Measurements from ENCODE around the gene LIMK1. TPM values are rescaled to one million over a fixed set of nuclear protein-coding genes. Genes with fewer than 3 reads are reported as not detected.

LIMK1 gene
- total RNA-seq, 2 donors from 2014 or later: 48.4 to 52.9 TPM

DNA sequence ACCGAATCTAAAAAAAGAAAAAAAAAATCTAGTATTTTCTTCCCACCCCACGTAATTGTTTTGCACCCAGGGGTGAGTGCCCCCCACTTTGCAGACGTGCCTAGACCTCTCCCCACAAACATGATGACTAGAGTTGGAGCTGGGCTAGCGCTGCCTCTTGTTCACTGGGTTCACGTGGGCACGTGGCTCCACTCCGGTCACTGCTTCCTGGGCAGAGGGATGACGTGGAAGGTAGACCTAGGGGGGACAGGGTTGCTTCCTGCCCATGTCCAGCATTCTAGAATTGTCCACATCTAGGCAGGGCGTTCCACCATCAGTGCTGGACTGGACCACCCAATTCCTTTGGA lies 861 bp upstream of the LIMK1 start:
- no peaks in the 10 kb centered on the region for H3K36me3 Mint-ChIP-seq
- no peak overlapping the region for H3K27ac Mint-ChIP-seq
- no peaks in the 10 kb centered on the region for H3K27me3 Mint-ChIP-seq
- no peak overlapping the region for H3K4me3 Mint-ChIP-seq
- H3K4me1 Mint-ChIP-seq (ENCODE audit: low read depth in 2 of 2): peaks cover 0 to 10% of the 10 kb centered on the region in 2 donors
- no peak for ATAC-seq
- H3K9me3 Mint-ChIP-seq: no peaks in the 10 kb centered on the region
- DNase-seq (ENCODE audit: low spot score): no peak

DNA sequence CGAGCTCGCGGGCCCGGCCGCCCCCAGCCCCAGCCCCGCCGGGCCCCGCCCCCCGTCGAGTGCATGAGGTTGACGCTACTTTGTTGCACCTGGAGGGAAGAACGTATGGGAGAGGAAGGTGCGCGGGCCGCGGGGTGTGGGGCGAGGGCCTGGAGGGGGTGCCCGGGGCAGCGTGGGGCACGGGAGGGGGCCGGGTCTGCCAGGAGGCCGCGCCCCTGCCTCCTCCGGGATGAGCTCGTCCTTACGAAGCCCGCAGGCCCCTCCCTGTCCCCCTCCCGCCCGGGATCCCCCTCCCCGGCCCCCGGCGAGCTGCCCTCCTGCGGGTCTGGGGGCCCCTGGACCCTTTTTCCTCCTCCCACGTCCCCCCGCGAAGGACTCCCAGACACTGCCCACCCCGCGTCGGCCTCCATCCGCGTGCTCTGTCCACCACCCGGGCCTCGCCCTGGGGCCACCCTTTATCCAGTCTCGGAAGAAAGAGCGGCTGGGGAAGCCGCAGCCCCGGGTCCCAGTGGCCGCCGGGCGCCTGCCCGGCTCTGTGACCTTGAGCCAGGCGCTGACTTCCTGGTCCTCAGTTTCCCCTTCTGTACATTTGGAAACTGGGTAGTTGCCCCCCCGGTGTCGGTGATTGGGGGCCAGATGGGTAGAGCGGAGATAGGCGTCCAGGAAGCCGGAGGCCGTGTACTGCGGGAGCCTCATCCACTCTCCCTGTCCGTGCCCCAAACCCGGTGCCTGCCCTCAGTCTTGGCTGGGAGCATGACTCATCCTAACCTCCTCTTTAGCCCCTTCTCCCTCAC lies 521 bp downstream of the LIMK1 start:
- no peaks in the 10 kb centered on the region for H3K36me3 Mint-ChIP-seq
- DNase-seq (ENCODE audit: low spot score): no peak
- H3K4me1 Mint-ChIP-seq (ENCODE audit: low read depth in 2 of 2): peaks cover 0 to 10% of the 10 kb centered on the region in 2 donors
- no peaks in the 10 kb centered on the region for H3K27me3 Mint-ChIP-seq
- H3K27ac Mint-ChIP-seq: peak overlapping the region; percentile 71 to 93
- ATAC-seq: peak; percentile 1 to 64
- H3K9me3 Mint-ChIP-seq: no peaks in the 10 kb centered on the region
- H3K4me3 Mint-ChIP-seq: peak overlapping the region; percentile 82

DNA sequence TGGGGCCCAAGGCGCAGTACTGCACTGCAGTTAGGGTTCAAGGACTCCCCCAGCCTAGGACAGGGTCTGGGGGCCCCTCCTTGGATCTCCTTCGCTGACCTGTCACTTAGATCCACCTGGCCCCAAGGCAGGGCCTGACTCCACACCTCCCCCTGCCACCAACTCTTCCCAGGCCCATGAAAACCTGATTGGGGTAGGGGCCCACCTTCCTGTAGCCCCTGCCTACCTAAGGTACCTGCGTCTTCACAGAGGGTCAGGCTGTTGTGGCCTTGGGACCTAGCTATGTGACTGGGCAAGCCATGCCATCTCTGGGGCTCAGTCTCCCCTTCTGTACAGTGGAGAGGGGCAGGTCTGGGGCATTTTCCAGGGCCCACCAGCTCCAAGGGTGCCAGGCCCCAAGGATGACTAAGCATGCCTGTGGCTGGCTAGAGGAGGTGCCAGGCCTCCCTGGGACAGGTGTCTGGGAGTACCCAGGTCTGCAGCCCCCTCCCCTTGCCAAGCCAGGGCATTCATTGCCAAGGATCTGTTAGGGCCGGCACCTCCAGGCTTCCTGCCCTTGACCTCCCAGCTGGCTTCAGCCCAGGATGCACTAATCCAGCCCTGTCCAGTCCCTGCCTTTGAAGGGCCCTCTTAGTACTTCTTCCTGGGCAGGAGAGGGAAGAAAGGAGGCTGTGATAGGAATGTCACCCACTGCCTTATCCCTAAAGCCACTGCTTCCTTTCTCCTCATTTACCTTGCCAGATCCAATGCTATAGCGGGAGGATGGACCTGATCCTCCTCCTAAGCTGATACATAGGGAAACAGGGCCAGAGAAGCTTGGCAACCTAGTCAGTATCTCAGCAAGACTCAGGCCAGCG lies 1.3 kb downstream of the LIMK1 start:
- peak overlapping the region; percentile 82 for H3K4me3 Mint-ChIP-seq
- H3K27me3 Mint-ChIP-seq: no peaks in the 10 kb centered on the region
- H3K4me1 Mint-ChIP-seq (ENCODE audit: low read depth in 2 of 2): peaks cover 0 to 13% of the 10 kb centered on the region in 2 donors
- ATAC-seq: no peak
- DNase-seq (ENCODE audit: low spot score): no peak
- H3K27ac Mint-ChIP-seq: peak overlapping the region; percentile 71 to 93
- no peaks in the 10 kb centered on the region for H3K36me3 Mint-ChIP-seq
- no peaks in the 10 kb centered on the region for H3K9me3 Mint-ChIP-seq

DNA sequence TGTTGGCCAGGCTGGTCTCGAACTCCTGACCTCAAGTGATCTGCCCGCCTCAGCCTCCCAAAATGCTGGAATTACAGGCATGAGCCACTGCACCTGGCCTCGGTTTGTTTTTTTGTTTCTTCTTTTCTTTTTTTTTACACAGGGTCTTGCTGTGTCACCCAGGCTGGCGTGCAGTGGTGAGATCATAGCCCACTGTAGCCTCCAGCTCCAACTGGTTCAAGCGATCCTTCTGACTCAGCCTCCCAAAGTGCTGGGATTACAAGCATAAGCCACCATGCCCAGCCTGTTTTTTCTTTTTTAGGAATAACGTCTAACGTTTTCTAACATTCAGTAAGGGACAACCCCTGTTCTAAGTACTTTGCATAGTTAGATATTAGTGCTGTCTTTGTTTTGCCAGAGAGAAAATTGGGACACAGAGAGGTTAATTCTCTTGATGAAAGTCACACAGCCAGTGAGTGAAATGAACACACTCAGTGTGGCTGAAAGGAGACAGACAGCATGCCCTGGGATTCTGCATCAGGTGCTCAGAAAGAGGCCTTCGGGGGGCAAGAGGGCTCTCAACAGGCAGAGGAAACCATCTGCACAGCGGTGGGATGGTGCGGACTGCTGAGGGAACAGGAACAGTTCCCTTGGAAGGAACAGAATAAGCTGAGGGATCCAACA lies 4.3 kb downstream of the LIMK1 start:
- ATAC-seq: no peak
- no peaks in the 10 kb centered on the region for H3K36me3 Mint-ChIP-seq
- peaks cover 4 to 20% of the 10 kb centered on the region in 2 donors for H3K4me1 Mint-ChIP-seq (ENCODE audit: low read depth in 2 of 2)

DNA sequence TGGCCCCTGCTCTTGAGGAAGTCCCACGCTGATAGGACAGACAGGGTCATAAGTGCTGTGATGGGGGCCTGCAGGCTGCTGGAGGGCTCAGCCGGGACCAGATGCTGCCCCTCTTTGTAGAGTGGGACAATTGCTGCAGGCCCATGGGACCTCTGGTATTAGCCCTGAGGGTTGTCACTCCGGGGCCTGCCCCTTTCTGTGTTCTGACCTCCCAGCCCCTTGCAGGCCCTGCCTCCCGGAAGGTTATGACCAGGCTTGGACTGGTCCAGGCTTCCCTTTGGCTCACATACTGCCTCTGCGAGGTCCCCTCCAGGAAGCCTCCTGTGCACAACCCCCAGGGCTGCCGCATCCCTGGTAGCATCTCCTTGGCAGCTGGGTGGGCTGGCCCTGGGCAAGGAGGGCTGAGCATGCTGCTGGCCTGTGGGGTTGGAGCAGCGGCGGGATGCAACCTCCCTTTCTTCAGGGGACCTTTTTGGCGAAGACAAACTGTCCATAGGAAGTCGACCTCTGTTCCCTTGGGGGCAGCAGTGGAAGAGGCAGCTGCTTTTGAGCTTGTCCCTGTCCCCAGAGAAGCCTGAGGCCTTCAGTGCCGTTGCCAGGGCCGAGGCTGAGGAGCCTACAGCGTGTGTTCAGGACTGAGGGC lies 8.8 kb downstream of the LIMK1 start:
- H3K9me3 Mint-ChIP-seq: no peaks in the 10 kb centered on the region
- H3K4me1 Mint-ChIP-seq (ENCODE audit: low read depth in 2 of 2): peaks cover 4 to 25% of the 10 kb centered on the region in 2 donors
- H3K27ac Mint-ChIP-seq: peak overlapping the region; percentile 94 to 95
- DNase-seq (ENCODE audit: low spot score) (no peak), ATAC-seq (no peak)
- H3K36me3 Mint-ChIP-seq: no peaks in the 10 kb centered on the region
- H3K27me3 Mint-ChIP-seq: no peaks in the 10 kb centered on the region
- H3K4me3 Mint-ChIP-seq: peak overlapping the region; percentile 79

More for the DNA sequence above, 4.3 kb downstream of the LIMK1 start:
- no peak overlapping the region for H3K4me3 Mint-ChIP-seq
- no peak for DNase-seq (ENCODE audit: low spot score)
- H3K27me3 Mint-ChIP-seq: no peaks in the 10 kb centered on the region
- no peak overlapping the region for H3K27ac Mint-ChIP-seq
- H3K9me3 Mint-ChIP-seq: no peaks in the 10 kb centered on the region

DNA sequence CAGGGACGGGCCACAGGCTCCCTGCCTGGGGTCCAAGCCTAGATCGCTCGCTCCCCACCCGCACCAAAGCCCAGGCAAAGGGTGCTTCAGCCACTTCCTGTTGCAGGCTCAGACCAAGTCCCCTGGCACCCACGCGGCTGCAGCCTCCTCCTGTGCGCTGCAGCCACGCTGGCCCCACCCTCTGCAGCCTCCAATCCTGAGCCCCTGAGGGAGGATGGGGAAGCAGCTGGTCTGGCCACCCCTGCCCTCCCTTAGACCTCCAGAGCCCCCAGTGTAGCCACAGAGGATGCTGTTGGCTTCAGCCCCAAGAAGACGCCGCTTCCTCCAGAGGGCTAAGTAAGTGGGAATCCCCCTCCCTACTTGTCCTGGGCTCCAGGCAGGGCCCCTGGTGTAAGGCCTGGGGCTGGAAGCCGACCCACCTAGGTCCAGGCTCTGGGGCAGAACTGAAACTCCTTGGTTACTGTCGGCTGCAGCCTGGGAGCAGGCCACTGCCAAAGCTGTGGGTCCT lies 9.4 kb downstream of the LIMK1 start:
- peaks cover 4 to 28% of the 10 kb centered on the region in 2 donors for H3K4me1 Mint-ChIP-seq (ENCODE audit: low read depth in 2 of 2)
- peak; percentile 85 for DNase-seq (ENCODE audit: low spot score)
- peaks cover 4% of the 10 kb centered on the region for H3K36me3 Mint-ChIP-seq
- ATAC-seq: peak; percentile 57 to 69
- H3K9me3 Mint-ChIP-seq: no peaks in the 10 kb centered on the region
- H3K27me3 Mint-ChIP-seq: no peaks in the 10 kb centered on the region
- peak overlapping the region; percentile 79 for H3K4me3 Mint-ChIP-seq
- H3K27ac Mint-ChIP-seq: peak overlapping the region; percentile 94 to 95

DNA sequence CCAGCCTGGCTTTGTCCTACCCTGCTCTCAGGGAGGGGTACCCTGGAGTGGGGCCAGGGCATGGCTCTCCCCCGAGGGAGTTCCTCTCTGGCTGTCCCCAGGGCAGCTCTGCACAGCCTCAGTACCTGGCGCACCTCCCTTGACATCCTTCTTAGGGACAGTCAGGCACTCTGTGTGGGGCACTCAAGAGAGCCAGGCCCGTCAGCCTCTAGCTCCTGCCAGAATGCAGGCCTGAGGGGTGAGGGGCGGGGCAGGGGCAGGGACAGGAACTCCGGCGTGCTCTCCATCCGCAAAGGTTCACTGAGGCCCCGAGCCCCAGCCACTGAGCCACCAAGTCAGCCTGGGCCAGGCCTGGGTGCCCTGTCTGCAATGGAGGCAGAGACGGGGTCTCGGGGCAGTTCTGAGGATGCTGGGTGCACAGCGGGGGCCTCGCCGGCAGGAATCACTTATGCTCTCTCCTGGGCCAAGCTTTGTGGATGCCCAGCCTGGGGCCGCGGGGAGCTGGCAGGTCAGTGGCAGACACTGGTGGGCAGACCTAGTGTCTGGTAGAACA lies 10.1 kb downstream of the LIMK1 start:
- ATAC-seq (peak; percentile 47 to 48), DNase-seq (ENCODE audit: low spot score) (no peak)
- Mint-ChIP-seq H3K4me3 (peak overlapping the region; percentile 79), H3K27ac (peak overlapping the region; percentile 94 to 95), H3K9me3 (no peaks in the 10 kb centered on the region), H3K4me1 (ENCODE audit: low read depth in 2 of 2) (peaks cover 4 to 28% of the 10 kb centered on the region in 2 donors), H3K36me3 (peaks cover 7% of the 10 kb centered on the region), H3K27me3 (no peaks in the 10 kb centered on the region)

DNA sequence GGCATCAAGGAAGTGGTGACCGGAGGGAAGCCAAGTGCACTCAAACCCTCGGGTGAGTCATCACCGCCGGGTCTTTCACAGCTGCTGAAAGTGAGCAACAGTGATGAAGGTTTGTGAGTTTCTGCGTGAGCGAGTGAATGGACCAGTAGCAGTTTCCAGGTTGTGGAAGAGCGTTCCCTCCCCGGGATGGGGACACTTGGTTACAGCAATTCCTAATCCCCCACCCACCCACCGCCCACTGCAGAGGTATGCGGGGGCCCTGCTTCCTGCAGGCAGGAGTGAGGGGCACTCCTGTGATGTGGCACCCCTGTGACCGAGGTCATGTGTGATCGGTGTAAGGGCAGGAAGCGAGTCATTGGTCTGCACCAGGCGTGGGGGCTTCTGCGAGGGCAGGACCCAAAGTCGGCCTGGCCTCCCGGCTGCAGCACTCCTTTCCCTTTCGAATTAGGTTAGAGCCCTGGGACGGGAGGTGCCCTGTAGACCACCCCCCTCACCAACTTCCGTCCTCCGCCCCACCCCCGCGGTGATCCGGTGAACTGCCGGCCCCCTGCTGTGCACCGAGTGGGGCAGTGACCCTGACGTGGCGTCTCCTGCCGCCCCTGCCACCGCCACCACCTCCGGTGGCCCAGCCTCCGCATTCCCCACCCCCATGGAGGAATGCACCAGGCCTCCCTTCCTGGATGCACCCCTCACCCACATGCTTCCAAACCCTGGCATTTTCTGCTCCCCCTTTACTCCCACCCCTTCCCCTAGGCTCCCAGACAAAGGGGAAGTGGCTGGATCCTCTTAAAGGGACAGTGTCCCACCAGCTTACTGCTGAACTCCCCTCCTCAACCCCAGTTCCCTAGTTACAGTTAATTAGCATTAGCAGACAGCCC lies 10.9 kb downstream of the LIMK1 start:
- peak overlapping the region; percentile 79 for H3K4me3 Mint-ChIP-seq
- H3K9me3 Mint-ChIP-seq: no peaks in the 10 kb centered on the region
- no peaks in the 10 kb centered on the region for H3K27me3 Mint-ChIP-seq
- DNase-seq (ENCODE audit: low spot score): peak; percentile 92
- H3K27ac Mint-ChIP-seq: peak overlapping the region; percentile 94 to 95
- ATAC-seq: peak; percentile 88 to 89
- peaks cover 4 to 28% of the 10 kb centered on the region in 2 donors for H3K4me1 Mint-ChIP-seq (ENCODE audit: low read depth in 2 of 2)
- H3K36me3 Mint-ChIP-seq: peaks cover 7% of the 10 kb centered on the region

DNA sequence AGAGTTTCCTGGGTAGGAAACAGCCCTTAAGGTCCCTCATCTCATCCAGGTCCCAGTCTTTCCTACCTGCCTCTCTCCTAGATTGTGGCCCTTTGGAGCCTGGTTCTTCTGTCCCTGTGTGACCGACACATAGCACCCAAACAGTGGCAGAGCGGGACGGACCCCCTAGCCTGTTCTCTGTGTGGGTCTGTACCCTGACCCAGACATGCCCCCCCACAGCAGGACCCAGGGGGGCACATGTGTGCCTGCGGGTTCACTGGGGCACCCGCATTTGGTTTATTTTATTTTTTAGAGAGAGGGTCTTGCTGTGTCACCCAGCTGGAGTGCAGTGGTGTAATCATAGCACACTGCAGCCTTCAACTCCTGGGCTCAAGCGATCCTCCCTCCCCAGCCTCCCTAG lies 11.5 kb downstream of the LIMK1 start:
- ATAC-seq (no peak), DNase-seq (ENCODE audit: low spot score) (no peak)
- Mint-ChIP-seq H3K36me3 (peaks cover 7% of the 10 kb centered on the region), H3K4me3 (peak overlapping the region; percentile 79), H3K27ac (peak overlapping the region; percentile 94 to 95), H3K9me3 (no peaks in the 10 kb centered on the region), H3K4me1 (ENCODE audit: low read depth in 2 of 2) (peaks cover 4 to 26% of the 10 kb centered on the region in 2 donors), H3K27me3 (no peaks in the 10 kb centered on the region)

DNA sequence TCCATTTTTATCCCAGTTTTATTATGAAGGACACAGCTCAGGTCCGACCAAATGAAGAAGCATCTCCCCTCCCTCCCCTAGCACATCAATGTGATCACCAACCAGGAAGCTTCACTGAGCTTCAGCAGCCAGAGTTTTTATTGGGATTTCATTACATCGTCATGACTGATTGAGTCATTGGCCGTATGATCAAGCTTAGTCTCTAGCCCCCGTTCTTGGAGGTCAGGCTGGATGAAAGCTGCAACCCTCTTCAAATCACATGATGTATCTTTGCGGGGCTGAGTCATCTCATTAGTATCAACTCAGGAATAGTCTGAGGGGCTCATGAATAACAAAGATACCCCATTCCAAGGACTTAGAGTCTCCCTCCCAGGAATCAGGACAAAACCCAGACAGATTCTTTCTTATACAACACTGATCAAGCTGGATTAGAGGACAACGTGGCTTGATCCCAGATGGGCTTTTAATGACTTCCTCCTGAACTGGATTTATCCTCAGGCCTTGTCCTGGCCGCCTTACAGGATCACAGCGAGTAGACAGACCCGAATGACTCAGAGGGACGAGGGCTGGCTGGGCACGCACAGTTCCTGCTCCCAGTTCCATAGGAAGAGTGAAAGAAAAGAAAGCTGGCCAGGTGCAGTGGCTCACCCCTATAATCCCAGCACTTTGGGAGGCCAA lies 14.5 kb downstream of the LIMK1 start:
- no peak overlapping the region for H3K4me3 Mint-ChIP-seq
- H3K27ac Mint-ChIP-seq: no peak overlapping the region
- ATAC-seq: no peak
- H3K27me3 Mint-ChIP-seq: no peaks in the 10 kb centered on the region
- H3K9me3 Mint-ChIP-seq: no peaks in the 10 kb centered on the region
- no peak for DNase-seq (ENCODE audit: low spot score)
- H3K4me1 Mint-ChIP-seq (ENCODE audit: low read depth in 2 of 2): peaks cover 0 to 19% of the 10 kb centered on the region in 2 donors
- peaks cover 7% of the 10 kb centered on the region for H3K36me3 Mint-ChIP-seq

DNA sequence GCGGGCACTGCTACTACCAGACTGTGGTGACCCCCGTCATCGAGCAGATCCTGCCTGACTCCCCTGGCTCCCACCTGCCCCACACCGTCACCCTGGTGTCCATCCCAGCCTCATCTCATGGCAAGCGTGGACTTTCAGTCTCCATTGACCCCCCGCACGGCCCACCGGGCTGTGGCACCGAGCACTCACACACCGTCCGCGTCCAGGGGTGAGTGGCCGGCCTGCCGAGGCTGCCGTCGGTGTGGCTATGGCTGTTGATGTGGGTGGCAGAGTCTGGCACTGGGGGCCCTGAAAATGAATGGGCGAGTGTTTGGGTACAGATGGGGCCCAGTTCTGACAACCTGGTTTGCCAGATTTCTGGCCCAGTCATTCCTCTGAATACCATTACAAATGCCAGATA lies 15.4 kb downstream of the LIMK1 start:
- no peaks in the 10 kb centered on the region for H3K9me3 Mint-ChIP-seq
- H3K27ac Mint-ChIP-seq: no peak overlapping the region
- no peaks in the 10 kb centered on the region for H3K27me3 Mint-ChIP-seq
- no peak for DNase-seq (ENCODE audit: low spot score)
- peaks cover 7% of the 10 kb centered on the region for H3K36me3 Mint-ChIP-seq
- no peak overlapping the region for H3K4me3 Mint-ChIP-seq
- ATAC-seq: no peak
- peaks cover 0 to 16% of the 10 kb centered on the region in 2 donors for H3K4me1 Mint-ChIP-seq (ENCODE audit: low read depth in 2 of 2)
